Dedifferentiated amniotic fluid mesenchymal stem cell (primary cell): Measurements from ENCODE around the gene SMAD3.

Source experiments
- DNase-seq: peaks from one replicate; pipeline ENCODE4 v3.0.0-alpha.2; 2016; ENCODE audit errors: extremely low spot score

Gene SMAD3

GRCh38 chr15:67228286-67228685 is 162.9 kb downstream of the SMAD3 start:
- no peak for DNase-seq

- no peak for DNase-seq
These were observed 165.1 kb downstream of the SMAD3 start for GRCh38 chr15:67230504-67230903.

- DNase-seq: no peak
These were observed 167.2 kb downstream of the SMAD3 start for GRCh38 chr15:67232591-67232990.

GRCh38 chr15:67240235-67241131 is 175.1 kb downstream of the SMAD3 start:
- DNase-seq: no peak

- no peak for DNase-seq
These were observed 175.9 kb downstream of the SMAD3 start for GRCh38 chr15:67241132-67241855.

- peak; percentile 26 for DNase-seq
These were observed 177.3 kb downstream of the SMAD3 start for GRCh38 chr15:67242708-67243111.
